Dedifferentiated amniotic fluid mesenchymal stem cell (primary cell): ENCODE measurements around the gene LENG8.
A peak's percentile ranks its signal among the peaks of the same experiment; 100 is the strongest.
"Not testable (repeated sequence)": the region's sequence is repeated elsewhere in the genome, so short reads cannot be mapped to it uniquely, and the experiment has no call there.

ENCODE experiments used
- DNase-seq: peaks from one replicate; pipeline ENCODE4 v3.0.0-alpha.2; 2016; ENCODE audit errors: extremely low spot score

The LENG8 gene

GRCh38 chr19:54478677-54479266 is 29.8 kb downstream of the LENG8 start:
- DNase-seq = peak; percentile 43

DNA sequence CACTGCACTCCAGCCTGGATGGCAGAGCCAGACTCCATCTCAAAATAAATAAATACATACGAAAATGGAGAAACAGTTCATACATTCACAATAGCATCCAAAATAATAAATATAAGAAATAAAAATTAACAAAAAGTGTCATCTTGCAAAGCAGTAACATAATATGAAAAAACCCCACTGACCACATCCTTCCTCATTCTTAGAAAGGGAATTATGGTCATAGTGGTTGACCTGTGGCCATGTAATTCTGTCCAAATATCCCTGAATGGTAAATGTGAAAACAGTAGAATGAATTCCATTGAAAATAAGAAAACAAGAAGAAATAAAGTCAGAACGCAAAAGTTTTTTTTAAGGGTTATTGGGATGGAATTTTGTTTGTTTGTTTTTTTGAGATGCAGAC is 31.1 kb downstream of the LENG8 start:
- no peak for DNase-seq

DNA sequence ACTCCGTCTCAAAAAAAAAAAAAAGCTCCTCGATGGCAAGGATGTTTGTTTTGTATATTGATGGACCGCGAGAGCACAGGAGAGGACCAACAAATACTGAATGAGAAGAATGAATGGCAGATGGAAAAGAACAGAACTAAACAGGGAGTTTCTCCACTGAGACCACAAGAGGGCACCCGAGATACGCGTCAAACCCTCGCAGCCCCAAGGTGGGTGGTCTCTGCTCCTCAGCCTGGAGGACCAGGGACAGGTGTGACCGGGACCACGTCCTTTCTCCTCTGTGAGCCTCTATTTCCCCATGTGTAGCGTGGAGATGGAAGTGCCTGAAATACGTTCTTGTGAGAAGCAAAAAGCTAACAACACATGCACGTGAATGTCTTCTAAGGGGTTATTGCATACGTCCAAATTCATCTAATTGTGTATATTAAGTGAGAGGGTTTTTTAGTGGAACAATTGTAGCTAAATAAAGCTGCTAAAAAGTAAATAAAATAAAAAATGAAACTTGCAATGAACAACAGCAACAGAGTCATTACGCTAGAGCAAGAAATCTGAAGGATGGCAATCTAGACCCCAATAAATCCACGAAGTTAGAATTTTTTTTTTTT is 32.4 kb downstream of the LENG8 start:
- DNase-seq = peak; percentile 31

DNA sequence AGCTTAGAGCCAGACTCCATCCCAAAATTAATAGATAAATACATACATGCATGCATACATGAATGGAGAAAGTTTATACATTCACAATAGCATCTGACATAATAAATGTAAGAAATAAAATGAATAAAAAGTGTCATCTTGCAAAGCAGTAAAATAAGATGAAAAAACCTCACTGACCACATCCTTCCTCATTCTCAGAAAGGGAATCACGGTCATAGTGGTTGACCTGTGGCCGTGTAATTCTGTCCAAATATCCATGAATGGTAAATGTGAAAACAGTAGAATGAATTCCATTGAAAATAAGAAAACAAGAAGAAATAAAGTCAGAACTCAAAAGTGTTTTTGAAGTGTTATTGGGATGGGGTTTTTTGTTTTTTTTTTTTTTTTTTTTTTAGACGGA is 33.9 kb downstream of the LENG8 start:
- DNase-seq = no peak

DNA sequence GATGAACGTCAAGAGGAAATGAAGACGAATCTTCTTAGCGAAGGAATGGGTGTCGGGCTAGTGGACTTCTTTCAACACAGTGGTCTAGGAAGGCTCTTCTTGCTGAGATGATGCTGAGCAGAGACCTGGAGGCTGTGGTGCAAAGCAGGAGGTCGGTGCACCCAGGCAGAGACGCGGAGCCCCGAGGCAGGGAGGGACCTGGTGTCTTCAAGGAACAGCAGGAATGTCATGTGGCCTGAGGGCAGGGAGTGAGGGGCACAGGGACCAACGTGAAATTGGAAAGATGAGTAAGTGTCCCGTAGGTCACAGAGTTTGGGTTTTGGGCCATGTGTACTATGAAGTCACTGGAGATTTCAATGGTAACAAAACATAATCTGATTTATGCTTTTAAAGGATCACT is 35.5 kb downstream of the LENG8 start:
- no peak for DNase-seq

DNA sequence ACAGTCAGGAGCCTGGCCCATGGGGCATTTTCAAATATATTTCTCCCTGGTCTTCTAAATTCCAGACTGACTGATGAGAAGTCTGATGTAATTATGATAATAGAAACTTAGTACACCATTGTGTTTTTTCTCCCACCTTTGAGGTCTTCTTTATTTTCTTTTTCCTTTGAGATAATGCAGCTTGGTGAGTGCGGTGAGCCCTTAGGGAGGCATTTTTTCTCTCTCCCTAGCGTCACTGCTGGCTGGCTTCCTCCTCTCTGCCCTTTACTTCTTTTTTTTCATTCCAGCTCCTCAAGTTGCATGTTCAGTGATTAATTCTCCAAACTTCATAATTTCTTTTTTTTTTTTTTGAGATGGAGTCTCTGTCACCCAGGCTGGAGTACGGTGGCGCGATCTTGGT is 36.9 kb downstream of the LENG8 start:
- DNase-seq = no peak

DNA sequence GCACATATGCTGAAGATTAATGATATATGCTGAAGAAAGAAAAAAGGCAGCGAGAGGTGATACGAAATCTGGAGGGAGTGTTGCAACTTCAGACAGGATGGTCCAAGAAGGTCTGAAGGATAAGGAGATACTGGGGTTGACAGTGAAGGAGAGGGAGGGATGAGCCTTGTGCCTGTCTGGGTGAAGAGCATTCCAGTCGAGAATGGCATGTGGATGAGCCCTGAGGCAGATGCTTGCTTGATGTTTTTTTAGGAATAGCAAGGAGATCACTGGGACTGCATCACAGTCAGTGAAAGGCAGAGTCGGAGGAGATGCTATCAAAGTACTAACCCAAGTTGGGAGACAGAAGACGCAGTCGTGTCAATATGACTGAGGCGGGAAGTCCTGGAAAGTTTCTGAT is 40.3 kb downstream of the LENG8 start:
- DNase-seq = no peak

DNA sequence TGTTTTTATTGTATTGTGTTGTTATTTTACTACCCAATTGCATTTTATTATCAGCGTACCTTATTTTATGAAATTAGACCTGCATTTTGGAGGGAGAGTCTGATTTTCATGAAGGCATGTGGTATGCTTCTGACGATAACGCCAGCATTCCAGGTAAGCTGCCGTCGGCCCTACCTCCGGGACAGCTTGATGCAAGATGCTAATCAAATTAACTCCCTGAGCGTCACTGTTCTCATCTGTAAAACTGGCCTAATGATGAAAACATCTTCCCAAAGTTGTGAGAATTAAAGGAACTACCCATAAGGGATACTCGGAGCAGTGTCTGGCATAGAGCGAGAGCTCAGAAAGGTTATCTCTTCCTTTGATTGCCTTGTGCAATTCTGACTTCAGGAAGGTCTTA is 40.8 kb downstream of the LENG8 start:
- DNase-seq = no peak

DNA sequence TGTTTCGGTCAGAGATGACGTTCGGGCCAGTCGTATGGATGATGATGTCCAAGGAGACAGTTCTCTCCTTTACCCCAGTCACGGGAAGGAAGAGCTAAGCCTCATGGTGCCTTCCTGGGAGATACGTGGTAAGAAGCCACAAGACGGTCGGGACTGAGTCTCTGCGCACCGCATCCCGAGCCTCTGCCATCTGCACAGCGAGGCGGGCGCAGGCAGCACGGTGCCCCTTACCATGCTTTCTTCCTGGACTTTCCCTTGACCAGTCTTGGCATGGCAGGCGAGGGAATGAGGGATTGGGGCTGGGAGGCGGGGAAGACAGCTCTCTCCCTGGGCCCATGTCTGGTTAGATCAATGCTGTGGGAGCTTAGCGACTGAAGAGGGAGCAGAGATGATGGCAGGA is 43.6 kb downstream of the LENG8 start:
- DNase-seq = no peak

- DNase-seq = not testable (repeated sequence)
Measured at GRCh38 chr19:54493056-54493455, 44.1 kb downstream of the LENG8 start.

DNA sequence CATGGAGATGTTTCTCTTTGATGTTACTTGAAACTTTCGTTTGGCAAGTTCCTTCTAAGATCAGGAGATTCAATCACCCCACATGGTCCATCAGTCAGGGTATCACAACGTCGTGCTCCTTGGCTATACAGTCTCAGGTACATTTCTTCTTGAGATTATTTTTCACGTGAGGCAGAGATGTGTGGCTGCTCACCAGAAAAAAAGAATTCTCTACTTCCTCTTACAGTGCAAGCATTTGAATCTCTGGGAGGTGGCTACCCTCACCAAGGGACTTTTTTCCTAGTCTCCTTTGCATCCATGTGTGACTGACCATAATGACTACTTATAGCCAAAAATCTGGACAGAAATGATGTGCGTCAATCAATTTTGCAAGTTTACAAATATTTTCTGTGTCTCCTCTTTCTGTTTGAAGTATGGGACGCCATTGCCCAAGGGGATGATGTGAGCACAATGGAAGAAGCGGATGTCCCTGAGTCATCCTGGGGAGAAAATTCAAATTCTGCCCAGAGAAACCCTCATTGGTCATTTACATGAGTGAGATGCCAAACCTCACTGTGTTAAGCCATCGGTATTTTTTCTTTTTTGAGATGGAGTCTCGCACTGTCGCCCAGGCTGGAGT is 45.1 kb downstream of the LENG8 start:
- no peak for DNase-seq

DNA sequence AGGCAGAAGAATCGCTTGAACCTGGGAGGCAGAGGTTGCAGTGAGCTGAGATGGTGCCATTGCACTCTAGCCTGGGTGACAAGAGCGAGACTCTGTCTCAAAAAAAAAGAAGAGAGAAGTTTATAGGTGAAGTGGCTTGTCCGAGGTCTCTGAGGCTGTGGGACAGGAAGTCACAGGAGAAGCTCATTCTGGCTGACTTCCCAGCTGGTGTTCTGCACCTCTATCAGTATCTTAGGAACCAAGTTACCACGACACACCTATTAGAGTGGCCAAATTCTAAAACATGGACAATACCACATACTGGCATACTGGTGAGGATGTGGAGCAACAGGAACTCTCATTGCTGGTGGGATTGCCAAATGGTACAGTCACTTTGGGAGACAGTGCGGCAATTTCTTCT is 46.3 kb downstream of the LENG8 start:
- not testable (repeated sequence) for DNase-seq

- not testable (repeated sequence) for DNase-seq
Measured at GRCh38 chr19:54497747-54498450, 48.9 kb downstream of the LENG8 start.

DNA sequence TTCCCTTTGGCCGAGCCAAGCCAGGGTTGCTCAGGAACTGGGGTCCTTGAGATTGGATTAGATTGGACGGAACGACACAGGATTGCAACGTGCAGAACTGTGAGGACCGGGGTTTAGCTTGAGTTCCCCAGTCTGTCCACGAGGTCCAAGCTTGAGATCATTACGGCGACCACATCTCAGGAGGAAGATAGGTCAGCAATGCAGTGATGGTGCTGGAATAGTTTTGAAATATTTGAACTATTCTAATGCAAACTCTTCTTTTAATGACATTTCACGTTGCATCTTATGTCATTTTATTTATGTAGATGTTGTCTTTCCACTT is 49.4 kb downstream of the LENG8 start:
- not testable (repeated sequence) for DNase-seq

- no peak for DNase-seq
Measured at GRCh38 chr19:54502518-54503048, 53.6 kb downstream of the LENG8 start, which contains the start of gene LAIR2. Gene LAIR2, plus strand, starts transcription at chr19:54502831. Its CDS starts 88 bp downstream, at chr19:54502919.

GRCh38 chr19:54505542-54505941 is 56.5 kb downstream of the LENG8 start:
- not testable (repeated sequence) for DNase-seq

- DNase-seq = no peak
Measured at GRCh38 chr19:54506079-54506478, 57.1 kb downstream of the LENG8 start.

DNA sequence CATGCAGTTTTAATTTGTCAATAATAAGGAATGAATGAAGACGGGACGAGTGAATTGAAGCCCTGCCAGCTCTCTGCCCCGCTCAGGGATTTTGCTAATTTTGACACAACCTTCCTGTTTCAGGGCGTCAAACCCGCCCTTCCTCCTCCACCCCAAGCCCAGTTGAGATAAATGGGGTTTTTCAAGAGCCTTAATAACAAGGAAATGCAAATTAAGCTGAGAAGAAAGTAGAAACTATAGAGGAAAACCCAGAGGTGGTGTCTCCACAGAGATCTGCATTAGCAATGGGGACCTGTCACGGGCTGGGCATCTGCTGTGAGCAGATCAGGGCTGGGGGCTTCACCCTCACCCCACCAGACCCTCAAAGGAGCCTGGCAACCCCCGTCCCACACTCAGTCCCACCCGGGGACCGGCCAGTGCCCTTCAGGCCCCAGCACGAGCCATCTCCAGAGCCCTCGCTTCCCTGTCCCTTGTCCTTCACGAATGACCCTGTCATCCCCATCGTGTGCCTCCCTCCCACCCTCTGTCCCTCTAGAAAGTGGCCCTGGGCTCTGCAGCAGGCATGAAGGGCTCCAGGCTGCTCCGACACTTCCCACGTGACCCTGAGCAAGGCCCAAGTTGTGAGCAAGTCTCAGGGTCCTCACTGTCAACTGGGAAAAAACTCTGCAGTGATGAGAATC is 58.2 kb downstream of the LENG8 start:
- DNase-seq = not testable (repeated sequence)

DNA sequence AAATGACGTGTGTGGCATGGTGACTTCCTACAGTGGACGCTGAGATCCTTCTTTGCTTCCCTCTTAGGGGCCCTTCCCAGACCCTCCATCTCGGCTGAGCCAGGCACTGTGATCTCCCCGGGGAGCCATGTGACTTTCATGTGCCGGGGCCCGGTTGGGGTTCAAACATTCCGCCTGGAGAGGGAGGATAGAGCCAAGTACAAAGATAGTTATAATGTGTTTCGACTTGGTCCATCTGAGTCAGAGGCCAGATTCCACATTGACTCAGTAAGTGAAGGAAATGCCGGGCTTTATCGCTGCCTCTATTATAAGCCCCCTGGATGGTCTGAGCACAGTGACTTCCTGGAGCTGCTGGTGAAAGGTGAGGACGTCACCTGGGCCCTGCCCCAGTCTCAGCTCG is 58.8 kb downstream of the LENG8 start:
- DNase-seq = no peak

- DNase-seq = not testable (repeated sequence)
Measured at GRCh38 chr19:54508487-54508886, 59.5 kb downstream of the LENG8 start.

DNA sequence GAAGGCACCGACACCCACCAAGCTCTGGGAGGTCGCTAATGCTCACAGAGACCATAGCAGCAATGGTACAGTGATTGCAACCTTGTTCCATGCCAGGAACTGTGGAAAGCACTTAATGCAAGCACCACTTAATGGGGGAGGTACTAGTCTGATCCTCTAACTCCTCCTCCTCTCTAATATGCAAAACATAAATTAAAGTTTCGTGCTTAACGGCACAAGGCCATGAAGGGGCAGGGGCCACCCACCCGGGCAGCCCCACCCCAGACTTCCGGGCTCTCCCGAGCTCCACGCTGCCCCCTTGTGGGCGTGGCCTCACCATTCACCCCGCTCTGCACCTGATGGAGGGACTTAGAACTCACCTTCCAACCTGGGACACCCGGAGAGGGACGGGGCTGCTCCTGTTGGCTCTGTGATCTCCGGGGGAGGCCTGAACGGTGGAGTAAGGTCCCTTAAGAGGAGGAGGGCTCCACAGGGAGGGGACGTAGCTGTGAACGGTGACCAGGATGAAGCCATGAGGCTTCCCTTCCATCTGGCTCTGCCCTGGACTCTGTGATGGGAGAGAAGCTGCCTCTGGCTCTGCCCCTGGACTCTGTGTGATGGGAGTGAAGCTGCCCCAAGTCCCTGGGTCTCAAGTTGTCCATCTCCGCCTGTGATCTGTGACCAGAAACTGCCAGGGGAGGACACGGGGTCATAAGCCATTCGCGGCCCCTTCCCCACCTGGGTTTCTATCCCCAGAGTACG is 60.4 kb downstream of the LENG8 start:
- not testable (repeated sequence) for DNase-seq
